Stimulated activated CD4-positive, alpha-beta T cell treated with anti-CD3 and anti-CD28 coated beads, Interleukin-12 subunit alpha, Interleukin-12 subunit beta, amount 100 ng/mL, for 4 hours (primary cell): Measurements from ENCODE around the gene TNS3.
"Not testable (repeated sequence)": the region's sequence is repeated elsewhere in the genome, so short reads cannot be mapped to it uniquely, and the experiment has no call there.

Experiments used
- DNase-seq: peaks from one replicate; pipeline ENCODE4 v3.0.0-alpha.2; 2020

Gene TNS3

DNA sequence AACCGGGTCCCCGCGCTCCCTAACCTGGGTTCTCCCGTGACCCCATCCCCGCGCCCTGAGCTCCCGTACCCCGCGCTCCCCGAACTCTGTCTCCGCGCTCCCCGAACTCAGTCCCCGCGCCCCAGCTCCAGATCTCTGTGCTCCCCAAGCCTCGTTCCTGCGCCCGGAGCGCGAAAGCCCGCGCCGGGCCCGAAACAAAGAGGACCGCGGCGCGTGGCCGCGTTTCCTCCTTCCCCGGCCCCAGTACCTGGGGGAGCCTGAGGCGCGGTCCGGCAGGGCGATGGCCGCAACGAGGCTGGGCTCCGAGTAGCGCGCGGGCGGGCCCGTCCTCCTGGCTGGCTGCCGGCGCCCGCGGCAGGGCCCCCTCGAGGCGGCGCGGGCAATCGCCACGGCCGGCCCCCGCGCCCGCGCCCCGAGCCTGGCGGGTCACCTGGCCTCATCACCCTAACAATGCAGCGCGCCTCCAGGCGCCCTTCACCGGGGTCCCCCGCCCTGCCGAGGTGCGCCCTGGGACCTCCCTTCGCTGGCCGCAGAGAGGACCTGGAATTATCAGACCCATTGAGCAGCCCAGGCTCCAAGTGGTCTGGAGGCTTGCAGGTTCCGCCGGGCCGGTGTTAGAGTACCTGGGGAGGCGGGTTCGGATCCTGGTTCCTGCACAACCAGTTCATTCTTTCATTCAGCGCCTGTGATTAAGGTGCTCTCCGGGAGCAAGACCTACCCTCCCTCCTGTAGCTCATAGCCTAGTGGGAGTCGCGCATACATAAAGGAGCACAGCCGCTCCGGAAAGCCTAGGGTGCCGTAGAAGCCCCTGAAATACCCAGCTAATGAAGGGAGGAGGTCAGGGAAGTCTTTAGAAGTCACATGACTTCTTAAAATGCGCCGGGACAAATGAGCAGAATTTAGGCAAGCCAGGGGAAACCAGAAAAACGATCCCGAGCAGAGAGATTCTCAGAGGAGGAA lies at the start of gene TNS3:
Gene TNS3, minus strand, starts transcription at position 308 of the 960 bp plus-strand sequence. CDS start 142,475 bp downstream, outside the sequence.
- DNase-seq: no peak

DNA sequence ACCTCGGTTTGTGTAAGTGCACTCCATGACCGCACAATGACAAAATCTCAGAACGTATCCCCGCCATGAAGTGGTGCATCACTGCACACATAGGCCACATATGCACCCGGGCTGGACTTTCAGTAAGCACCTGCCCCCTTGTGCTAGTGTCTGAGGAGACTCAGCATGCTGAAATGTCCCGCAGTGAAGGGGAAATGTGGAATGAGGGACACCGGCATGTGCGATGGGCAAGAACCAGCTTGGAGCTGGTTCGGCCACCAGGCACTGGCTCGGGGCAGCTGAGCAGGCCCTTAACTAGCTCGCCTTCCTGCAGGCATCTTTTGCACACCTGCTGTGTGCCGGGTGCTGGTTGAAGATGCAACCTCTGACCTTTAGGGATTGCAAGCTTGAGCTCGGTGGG lies 49.8 kb upstream of the TNS3 start:
- no peak for DNase-seq

DNA sequence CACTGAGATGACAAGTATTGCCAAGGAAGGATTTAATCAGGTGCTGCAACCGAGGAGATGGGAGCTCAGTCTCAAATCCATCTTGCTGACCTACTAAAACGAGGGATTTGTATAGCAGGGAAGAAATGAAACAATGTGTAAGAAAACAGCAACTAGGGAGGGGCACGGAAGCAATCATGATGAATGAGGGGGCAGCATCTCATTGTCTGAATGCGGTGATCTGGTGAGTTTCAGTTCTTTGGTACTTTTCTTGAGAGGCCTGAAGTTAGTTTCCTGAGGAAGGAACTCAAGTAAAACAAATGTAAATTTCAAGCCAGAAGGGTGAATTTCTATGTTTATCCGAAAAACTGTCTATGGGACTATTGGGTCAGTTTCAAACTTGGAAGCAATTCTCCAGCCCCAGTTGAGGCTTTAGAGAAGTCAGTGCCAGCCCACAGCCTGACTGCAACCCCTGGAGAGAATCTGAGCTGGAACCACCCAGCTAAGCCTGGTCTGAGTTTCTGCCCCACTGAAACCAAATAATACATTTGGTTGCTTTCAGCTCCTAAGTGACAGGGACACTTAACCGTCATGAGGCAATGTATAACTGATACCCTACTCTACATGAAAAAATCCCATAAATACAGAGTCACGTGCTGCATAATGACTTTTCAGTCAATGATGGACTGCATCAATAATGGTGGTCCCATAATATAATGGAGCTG lies 45.8 kb upstream of the TNS3 start:
- no peak for DNase-seq

DNA sequence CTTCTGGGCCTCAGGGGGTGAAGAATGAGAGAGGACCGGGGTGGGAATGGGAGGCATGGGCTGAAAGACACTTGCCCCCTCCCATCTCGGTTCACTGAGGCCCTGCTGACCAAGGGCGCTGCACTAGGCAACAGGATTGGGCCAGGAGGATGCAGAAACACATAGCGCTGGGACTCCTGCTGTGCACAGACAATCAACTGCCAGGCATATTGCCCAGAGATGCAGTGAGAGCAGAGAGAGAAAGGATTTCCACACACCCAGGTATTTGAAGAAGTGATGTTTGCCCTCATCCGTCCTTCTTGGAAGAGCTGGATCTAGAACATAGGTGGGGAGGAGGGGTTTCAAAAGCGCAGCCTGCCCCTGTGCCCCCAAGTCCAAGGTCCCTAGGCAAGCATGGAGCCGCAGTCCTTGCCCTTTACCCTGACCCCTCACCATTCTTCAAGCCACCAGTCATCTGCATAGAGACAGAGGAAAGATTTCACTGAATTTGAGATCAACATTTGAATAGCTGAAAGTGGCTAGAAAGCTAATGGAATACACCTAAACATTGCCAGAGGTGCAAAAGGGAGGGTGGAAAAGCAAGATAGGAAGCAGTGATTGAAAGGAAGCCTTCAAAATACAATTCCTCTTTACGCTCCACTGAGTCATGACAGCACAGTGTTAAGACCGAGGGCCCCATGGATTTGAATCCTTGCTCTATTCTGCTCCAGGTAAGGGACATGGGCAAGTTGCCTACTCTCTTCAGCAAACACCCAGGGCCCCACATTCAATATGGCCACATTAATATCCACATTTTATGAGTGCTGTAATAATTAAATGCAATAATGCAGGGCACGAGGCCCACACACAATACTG lies 44.2 kb upstream of the TNS3 start:
- DNase-seq: no peak

DNA sequence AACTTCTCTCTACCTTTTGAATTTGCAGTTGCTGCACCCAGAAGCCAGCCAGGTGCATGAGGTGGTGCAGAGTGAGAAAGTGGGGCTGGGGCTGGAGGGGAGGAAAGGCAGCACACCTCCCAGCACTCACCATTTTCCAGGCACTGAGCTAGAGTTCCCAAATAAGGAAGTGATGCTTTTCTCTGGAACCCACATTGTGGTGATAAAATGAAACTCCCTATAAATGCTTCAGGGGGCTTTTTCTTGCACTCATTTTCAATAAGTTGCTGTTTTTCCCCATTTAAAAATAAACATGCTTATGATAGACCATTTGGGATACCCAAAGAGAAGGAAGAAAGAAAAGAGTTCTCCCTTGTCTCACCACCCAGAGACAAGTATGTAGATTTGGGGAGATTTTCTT lies 42.8 kb upstream of the TNS3 start:
- no peak for DNase-seq

DNA sequence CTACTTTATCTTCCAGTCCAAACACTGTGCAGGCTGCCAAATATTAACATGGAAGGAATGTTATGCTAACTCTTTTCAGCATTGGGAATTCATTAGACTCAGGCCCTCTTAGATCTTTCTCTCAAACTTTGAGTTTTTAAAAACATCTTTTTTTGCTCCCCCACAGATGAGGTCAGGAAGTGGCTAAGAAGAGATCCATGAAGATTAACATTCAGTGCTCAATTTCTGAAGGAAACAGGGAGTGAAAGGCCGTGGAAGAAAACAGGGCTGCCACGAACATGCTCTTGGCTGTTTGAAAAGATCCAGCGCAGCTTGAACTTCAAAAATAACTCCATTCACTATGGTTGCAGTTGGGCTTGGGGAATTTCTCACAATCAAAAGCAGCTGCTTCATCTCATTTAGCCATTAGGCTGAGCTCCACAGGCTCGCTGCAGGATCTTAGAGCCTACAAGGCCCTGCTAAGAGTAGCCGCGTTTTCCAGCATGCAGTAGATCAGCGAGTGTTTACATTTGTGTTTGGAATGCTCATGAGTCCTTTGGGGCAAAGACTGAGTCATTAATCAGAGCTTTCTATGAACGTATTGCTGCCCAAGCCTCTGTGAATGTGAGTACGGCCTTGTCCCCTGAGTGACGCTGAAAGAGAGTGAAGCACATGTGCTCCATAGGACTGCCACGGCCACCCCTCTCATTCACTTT lies 41.2 kb upstream of the TNS3 start:
- DNase-seq: no peak

DNA sequence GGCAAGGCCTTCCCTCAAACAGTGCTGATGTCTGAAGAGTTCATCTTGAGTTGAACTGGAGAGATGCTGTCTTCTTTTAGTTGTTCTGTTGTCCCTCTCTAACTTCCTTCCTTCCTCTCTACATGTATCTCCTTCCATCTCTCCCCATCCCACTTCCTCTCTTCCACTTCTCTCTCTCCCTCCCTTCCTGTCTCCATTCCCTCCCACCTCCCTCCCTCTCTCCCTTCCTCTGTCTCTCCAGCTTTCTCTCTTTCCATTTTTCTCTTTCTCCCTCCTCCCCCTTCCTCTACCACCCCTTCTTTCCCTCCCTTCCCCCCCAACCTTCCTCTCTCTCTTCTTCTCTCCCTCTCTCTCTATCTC lies 40.7 kb upstream of the TNS3 start:
- DNase-seq: no peak

DNA sequence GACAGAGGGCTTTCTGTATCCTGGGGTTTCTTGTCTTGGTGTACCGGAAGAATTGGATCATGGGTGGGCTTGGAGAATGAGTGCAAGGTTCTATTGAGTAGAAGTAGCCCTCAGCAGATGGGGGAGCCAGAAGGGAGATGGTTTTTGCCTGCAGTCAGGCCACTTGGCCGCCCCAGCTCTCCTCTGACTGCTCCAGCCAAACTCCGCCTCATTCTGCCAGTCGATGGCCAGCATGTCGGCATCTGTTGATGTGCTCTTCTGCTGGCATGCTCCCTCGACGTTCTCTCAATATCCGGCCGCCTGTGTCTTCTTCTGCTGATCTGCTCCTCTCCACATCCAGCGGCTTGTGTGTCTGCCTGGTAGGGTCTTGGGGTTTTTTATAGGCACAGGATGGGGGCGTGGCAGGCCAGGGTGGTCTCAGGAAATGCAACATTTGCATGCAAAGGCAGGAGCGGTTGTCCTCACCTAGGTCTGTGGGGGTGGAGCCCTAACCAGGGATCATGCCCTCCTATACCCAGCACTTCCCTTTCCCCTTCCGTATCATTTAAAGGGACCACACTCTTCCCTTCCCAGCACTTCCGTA lies 40.2 kb upstream of the TNS3 start:
- no peak for DNase-seq

DNA sequence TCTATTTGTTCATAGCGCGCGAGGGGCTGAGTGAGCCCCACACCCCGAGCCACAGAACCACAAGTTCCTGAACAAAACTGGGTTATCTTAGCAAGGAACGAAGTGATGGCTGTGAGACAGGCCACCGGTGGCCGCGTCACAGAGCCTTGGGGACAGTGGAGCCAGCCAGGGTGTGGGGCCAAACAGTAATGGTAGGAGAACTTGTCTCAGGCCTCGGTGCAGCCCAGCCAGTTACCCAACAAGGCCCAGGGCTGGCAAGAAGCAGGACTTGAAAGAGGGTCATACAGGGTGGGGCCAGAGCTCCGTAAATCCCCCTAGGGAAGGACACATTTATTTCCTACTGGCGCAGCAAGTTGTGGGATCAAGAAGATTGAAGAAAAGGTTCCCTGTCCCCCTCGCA lies 39.4 kb upstream of the TNS3 start:
- no peak for DNase-seq

DNA sequence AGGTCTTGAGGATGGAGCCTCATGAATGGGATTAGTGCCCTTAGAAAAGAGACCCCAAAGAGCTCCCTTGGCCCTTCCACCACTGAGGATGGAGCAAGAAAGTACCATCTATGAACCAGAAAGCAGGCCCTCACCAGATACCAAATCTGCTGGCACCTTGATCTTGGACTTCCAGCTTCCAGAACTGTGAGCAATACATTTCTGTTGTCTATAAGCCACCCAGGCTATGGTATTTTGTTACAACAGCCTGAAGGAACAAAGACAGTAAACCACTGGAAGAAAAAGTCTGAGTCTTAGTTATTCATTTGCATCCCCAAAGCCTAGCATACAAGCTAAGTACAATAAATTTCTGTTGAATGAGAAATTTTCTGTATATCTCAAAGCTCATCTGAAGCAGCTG lies 37.9 kb upstream of the TNS3 start:
- no peak for DNase-seq

DNA sequence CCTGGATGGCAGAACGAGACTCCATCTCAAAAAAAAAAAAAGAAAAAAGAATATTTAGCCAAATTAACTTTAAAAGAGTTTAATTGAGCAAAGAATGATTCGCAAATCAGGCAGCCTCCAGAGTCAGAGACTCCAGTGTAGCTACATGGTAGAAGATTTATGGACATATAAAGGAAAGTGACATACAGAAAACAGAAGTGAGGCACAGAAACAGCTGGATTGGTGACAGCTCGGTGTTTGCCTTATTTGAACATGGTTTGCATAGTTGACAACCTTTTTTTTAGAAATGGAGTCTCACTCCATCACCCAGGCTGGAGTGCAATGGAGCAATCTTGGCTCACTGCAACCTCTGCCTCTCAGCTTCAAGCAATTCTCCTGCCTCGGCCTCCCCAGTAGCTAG lies 35.2 kb upstream of the TNS3 start:
- no peak for DNase-seq

DNA sequence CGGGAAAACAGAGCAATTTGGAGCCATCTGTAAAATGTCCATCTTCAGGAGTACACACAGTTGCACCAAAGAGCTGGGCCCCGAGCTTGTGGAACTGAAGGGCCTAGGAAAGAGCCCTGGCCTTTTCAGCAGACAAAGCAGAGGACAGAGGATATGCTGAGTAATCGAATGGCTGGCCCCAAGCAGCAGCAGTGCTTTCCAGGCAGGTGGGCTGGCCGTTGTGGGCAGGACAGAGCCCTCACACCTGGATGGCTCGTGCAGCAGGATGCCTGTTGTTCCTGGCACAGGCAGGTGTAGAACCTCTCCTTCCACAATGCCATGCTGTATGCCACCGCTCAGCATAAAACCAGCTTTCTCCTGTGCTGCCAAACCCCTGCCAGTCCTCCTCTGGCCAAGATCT lies 32.5 kb upstream of the TNS3 start:
- no peak for DNase-seq

DNA sequence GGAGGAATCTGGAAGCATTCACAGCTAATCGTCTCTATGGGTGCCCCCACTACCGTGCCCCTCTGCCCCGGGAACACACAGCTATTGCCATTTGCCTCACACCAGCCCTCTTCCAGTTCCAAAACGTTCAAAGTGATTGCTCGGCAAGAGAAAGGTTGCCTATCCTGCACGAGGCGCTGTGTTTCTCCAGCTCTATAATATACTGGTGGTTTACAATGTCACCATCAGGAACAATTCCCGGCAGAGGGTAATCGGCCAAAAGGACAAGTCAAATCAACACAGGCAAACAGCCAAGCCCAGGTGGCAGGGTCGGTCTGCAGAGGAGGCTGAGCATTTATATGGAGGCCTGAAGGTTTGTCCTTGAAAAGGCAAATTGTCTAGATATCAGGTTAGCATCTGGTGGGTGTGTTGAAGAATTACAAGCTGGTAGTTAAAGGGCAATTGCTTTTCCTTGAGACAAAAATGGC lies 29.2 kb upstream of the TNS3 start:
- no peak for DNase-seq

DNA sequence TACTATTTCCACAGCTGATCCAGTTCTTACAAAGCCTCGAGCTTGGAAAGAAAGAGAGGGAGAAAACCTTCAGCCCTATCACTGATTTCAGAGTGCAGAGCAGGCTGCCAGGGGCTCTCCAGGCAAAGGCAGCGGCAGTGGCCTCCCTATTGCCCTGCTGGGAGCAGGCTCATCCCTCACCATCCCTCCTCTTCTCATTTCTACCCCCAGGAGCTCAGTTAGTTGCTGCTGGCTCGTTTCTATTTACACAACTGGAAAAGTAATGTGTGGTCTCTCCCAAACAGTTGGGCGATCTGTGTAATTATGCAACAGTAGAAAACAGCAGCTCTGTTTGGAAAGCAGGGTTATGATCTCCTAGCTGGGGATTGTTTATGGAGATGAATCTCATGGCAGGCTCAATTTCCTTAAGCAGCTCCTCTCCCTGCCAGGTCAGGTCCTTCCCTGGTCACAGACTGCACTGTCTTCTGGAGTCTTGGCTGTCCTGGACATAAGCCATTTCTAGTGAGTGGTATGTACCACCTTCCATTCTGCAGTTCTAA lies 28.7 kb upstream of the TNS3 start:
- no peak for DNase-seq

DNA sequence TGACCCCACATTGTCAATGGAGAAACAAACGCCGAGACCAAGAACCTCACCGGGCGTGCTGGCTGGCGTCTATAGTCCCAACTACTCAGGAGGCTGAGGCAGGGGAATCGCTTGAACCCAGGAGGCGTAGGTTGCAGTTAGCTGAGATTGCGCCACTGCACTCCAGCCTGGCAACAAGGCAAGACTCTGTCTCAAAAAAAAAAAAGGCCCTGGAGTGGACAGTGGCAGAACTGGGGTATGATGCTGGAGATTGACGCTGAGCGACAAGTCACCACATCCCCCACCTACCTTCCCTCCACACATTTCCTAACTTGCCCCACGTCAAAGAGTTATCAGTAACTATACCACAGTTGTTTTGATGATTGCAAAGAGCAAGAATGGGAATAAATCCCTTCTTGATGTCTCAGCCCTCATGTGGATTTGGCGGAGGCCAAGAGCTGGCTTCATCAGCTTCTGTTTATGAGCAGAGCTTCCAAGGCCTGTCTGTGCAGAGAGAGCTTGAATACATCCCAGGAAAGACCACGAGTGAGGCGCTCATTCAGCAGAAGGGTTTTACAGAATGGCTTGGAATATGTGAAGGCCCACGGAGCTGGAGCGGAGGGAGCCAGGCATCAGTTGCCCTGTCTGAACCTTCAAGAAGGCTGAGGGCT lies 28.0 kb upstream of the TNS3 start:
- DNase-seq: no peak

DNA sequence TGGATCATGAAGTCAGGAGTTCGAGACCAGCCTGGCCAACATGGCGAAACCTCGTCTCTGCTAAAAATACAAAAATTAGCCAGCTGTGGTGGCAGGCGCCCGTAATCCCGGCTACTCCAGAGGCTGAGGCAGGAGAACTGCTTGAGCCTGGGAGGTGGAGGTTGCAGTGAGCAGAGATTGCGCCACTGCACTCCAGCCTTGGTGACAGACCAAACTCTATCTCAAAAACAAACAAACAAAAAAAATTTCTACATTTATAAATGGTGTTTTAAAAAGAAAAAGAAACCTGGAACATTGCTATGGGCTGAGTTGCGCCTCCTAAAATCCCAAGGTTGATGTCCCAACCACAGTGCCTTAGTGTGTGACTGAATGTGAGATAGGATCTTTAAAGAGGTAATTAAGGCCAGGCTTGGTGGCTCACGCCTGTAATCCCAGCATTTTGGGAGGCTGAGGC lies 24.7 kb upstream of the TNS3 start:
- DNase-seq: not testable (repeated sequence)

DNA sequence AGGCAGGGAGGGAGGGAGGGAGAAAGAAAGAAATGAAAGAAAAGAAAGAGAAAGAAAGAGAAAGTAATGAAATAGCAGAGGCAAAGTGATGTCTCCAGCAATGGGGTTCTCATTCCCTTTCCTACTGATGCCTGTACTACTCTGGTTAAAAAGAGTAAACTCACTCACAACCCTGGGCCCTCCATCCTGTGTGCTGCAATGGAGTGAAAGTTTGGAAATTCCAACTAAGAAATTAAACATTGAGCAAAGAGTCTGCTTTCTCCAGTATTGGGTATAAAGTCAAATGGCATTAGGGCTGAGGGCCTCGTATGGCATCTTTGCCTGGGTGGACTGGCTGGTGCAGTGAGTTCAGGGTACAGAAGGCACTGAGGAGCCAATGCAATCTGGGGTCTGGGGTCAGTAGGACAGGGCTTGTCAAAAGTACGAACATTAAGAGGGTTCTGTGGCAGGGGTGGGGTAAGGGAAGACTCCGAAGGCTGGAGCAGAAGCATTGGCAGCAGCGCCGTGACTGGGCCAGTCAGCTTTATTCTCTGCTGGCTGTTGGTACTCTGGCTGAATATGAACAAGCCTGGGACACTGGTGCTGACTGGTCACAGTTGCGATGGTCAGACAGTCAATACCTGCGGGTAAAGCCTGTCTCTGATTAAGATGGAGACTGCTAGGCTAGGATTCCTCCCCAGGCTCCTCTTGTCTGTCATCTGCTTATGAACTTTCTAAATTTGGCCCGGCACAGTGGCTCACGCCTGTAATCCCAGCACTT lies 24.1 kb upstream of the TNS3 start:
- DNase-seq: no peak

DNA sequence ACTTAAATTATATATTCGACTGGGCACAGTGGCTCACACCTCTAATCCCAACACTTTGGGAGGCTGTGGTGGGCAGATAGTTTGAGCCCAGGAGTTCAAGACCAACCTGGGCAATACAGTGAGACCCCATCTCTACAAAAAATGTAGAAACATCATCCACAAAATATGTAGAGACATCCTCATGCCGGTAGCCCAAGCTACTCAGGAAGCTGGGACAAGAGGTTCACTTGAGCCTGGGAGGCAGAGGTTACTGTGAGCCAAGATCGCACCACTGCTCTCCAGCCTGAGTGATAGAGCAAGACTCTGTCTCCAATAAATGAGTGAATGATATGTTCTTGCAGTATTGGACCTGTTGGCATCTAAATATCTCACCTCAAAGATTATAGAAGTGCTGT lies 22.6 kb upstream of the TNS3 start:
- no peak for DNase-seq

DNA sequence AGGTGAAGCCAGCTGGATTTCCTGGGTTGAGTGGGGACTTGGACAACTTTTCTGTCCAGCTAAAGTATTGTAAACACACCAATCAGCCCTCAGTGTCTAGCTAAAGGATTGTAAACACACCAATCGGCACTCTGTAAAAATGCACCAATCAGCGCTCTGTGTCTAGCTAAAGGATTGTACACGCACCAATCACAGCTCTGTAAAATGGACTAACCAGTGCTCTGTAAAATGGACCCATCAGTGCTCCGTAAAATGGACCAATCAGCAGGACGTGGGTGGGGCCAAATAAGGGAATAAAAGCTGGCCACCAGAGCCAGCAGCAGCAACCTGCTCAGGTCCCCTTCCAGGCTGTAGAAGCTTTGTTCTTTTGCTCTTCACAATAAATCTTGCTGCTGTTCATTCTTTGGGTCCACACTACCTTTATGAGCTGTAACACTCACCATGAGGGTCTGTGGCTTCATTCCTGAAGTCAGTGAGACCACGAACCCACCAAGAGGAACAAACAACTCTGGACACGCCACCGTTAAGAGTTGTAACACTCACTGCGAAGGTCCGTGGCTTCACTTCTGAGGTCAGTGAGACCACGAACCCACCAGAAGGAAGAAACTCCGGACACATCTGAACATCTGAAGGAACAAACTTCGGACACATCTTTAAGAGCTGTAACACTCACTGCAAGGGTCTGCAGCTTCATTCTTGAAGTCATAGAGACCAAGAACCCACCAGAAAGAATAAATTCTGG lies 21.8 kb upstream of the TNS3 start:
- not testable (repeated sequence) for DNase-seq
